Caco-2 (cell line): ENCODE data around the gene TCF3. TPM values are rescaled to one million over a fixed set of nuclear protein-coding genes. Genes with fewer than 3 reads are reported as not detected.

Source experiments
- BruUV-seq: library from RNA; stranded (reverse); fragments of 400-500 nt; replicated peaks from 2 replicates; lab custom pipeline; 2021; lab: Mats Ljungman, UMichigan
- CTCF ChIA-PET: fragments of 300-600 bp; sonication (Branson Sonifier 250); formaldehyde crosslinking; loops from one replicate; lab custom pipeline; 2022; ENCODE audit warnings: antibody characterized with exemption; lab: Charles Lee
- POLR2A ChIA-PET: fragments of 300-600 bp; sonication (Branson Sonifier 250); formaldehyde crosslinking; loops from one replicate; lab custom pipeline; 2022; ENCODE audit warnings: antibody characterized with exemption; lab: Charles Lee
- DNase-seq, 2 experiments: peaks; one replicate each; pipeline versions ENCODE4 v3.0.0 to v3.0.0-alpha.2; 2020 to 2022
- H3K27me3 ChIP-seq: replicated peaks from 2 replicates; pipeline ENCODE4 v1.6.0; 2011; ENCODE audit warnings: low read length; ENCODE audit not compliant: control insufficient read depth, insufficient read depth
- H3K36me3 ChIP-seq: 2 replicates; pipeline ENCODE4 v1.5.1; 2011; ENCODE audit warnings: low read length; ENCODE audit not compliant: control insufficient read depth, insufficient read depth
- H3K4me1 ChIP-seq: fragments of 250-450 bp; sonication (Bioruptor Pico); 2 replicates; pipeline ENCODE4 v1.5.1; 2020; ENCODE audit warnings: mild to moderate bottlenecking
- H3K4me3 ChIP-seq: 2 replicates; pipeline ENCODE4 v1.5.1; 2011; ENCODE audit warnings: low read depth, mild to moderate bottlenecking, control low read depth, low read length
- H3K9me3 ChIP-seq: fragments of 250-450 bp; sonication (Bioruptor Pico); 2 replicates; pipeline ENCODE4 v1.5.1; 2020; ENCODE audit warnings: mild to moderate bottlenecking, moderate library complexity
- H3K27ac Mint-ChIP-seq: one replicate; pipeline ENCODE4 v1.8.0; 2022; ENCODE audit warnings: mixed read lengths; ENCODE audit not compliant: unreplicated experiment
- H3K27me3 Mint-ChIP-seq: one replicate; pipeline ENCODE4 v1.8.0; 2022; ENCODE audit warnings: mixed read lengths; ENCODE audit not compliant: insufficient read depth, unreplicated experiment
- H3K36me3 Mint-ChIP-seq: one replicate; pipeline ENCODE4 v1.8.0; 2022; ENCODE audit warnings: mild to moderate bottlenecking, mixed read lengths; ENCODE audit not compliant: insufficient read depth, unreplicated experiment
- H3K4me1 Mint-ChIP-seq: one replicate; pipeline ENCODE4 v1.8.0; 2022; ENCODE audit warnings: low read depth, mixed read lengths; ENCODE audit not compliant: unreplicated experiment
- H3K4me3 Mint-ChIP-seq: one replicate; pipeline ENCODE4 v1.8.0; 2022; ENCODE audit warnings: mild to moderate bottlenecking, moderate library complexity, mixed read lengths; ENCODE audit not compliant: unreplicated experiment
- H3K9me3 Mint-ChIP-seq: one replicate; pipeline ENCODE4 v1.8.0; 2022; ENCODE audit warnings: mixed read lengths; ENCODE audit not compliant: unreplicated experiment
- CTCF ChIP-seq, 2 experiments: fragments of 200-600 bp in 1 of 2; IDR thresholded peaks; 1 replicate in 1 of 2; 2 replicates in 1 of 2; pipeline versions ENCODE4 v1.5.1 to v1.8.0; 2011 to 2022; ENCODE audit warnings: antibody characterized with exemption in 1 of 2, control low read depth in 1 of 2, inconsistent platforms in 1 of 2, low read depth in 1 of 2, low read length in 1 of 2, mild to moderate bottlenecking in 1 of 2, moderate library complexity in 1 of 2; ENCODE audit not compliant: insufficient read depth in 1 of 2, severe bottlenecking in 1 of 2, unreplicated experiment in 1 of 2
- intact Hi-C: fragments of 100-400 bp; cut with micrococcal nuclease; formaldehyde crosslinking; loops from one replicate; pipeline ENCODE4 v1.10.0; 2022; ENCODE audit not compliant: unreplicated experiment
- total RNA-seq: library from RNA; stranded (reverse); gene quantifications from 2 replicates; pipeline ENCODE4 v1.2.3, GENCODE V29; 2022

The TCF3 gene
- total RNA-seq, 1 experiment from 2014 or later = 147 TPM

GRCh38 chr19:1598777-1599459 lies 53.5 kb downstream of the TCF3 start:
- BruUV-seq = no TSS peak
- POLR2A ChIA-PET = no interaction called here
- CTCF ChIA-PET = no interaction called here
- no peaks in the 10 kb centered on the region for H3K4me1 Mint-ChIP-seq
- H3K4me3 Mint-ChIP-seq = no peak overlapping the region
- H3K27ac Mint-ChIP-seq = no peak overlapping the region
- no peaks in the 10 kb centered on the region for H3K27me3 ChIP-seq
- H3K27me3 Mint-ChIP-seq = no peaks in the 10 kb centered on the region
- H3K4me1 ChIP-seq = peaks cover 6% of the 10 kb centered on the region; the same call in 1 of the 2 replicates
- H3K9me3 Mint-ChIP-seq = no peaks in the 10 kb centered on the region
- intact Hi-C loops = no loop called here
- peaks cover 60% of the 10 kb centered on the region for H3K36me3 Mint-ChIP-seq
- no peak for TF ChIP-seq CTCF (IDR thresholded peaks at IDR 0.05; ENCODE audit: insufficient read depth in 1 of 2, low read depth in 1 of 2, low read length in 1 of 2, severe bottlenecking in 1 of 2, unreplicated experiment in 1 of 2)
- H3K9me3 ChIP-seq = no peaks in the 10 kb centered on the region
- H3K4me3 ChIP-seq = no peak overlapping the region
- DNase-seq = no peak
- no peaks in the 10 kb centered on the region; the same call in 1 of the 2 replicates for H3K36me3 ChIP-seq

- no TSS peak for BruUV-seq
- ChIA-PET CTCF (interaction anchor here (1.0 to 1.2 kb wide), 2 partner anchors 47 to 79 kb away, joined by 4 to 5 read pairs; no protein-coding TSS in a partner anchor), POLR2A (interaction anchor here (0.6 to 1.3 kb wide), 3 partner anchors 12 to 154 kb away, joined by 4 to 16 read pairs (median 4); partner anchors contain the start of genes TCF3 and UQCR11)
- H3K27me3 ChIP-seq = no peaks in the 10 kb centered on the region
- H3K9me3 ChIP-seq = no peaks in the 10 kb centered on the region
- H3K27me3 Mint-ChIP-seq = no peaks in the 10 kb centered on the region
- no peak for TF ChIP-seq CTCF (IDR thresholded peaks at IDR 0.05; ENCODE audit: insufficient read depth in 1 of 2, low read depth in 1 of 2, low read length in 1 of 2, severe bottlenecking in 1 of 2, unreplicated experiment in 1 of 2)
- intact Hi-C loops = loop anchor here (1.0 kb wide), 1 partner anchor 12 kb away; the partner anchor contains the start of gene UQCR11
- H3K36me3 ChIP-seq = no peaks in the 10 kb centered on the region; the same call in 1 of the 2 replicates
- H3K27ac Mint-ChIP-seq = peak overlapping the region; percentile 93
- peaks cover 6% of the 10 kb centered on the region for H3K4me1 Mint-ChIP-seq
- H3K9me3 Mint-ChIP-seq = no peaks in the 10 kb centered on the region
- H3K4me3 ChIP-seq = peak overlapping the region; percentile 71
- peaks cover 55% of the 10 kb centered on the region for H3K36me3 Mint-ChIP-seq
- peaks cover 9% of the 10 kb centered on the region for H3K4me1 ChIP-seq
- peak overlapping the region; percentile 93 for H3K4me3 Mint-ChIP-seq
- DNase-seq = no peak
These were observed 59.0 kb downstream of the TCF3 start for GRCh38 chr19:1593501-1593772.

GRCh38 chr19:1592755-1593500 lies 59.5 kb downstream of the TCF3 start, which contains the start of gene MBD3:
MBD3 (minus strand) TSS chr19:1592865; CDS start chr19:1592631, 234 bp downstream.
- BruUV-seq = no TSS peak
- H3K27me3 Mint-ChIP-seq = no peaks in the 10 kb centered on the region

More at GRCh38 chr19:1592755-1593500, 59.5 kb downstream of the TCF3 start, which contains the start of gene MBD3:
- peaks cover 50% of the 10 kb centered on the region for H3K36me3 Mint-ChIP-seq
- H3K27ac Mint-ChIP-seq = peak within 1 kb of the TSS; percentile 93
- peak within 1 kb of the TSS; percentile 93 for H3K4me3 Mint-ChIP-seq
- Histone ChIP-seq H3K27me3 (no peaks in the 10 kb centered on the region), H3K4me1 (peaks cover 9% of the 10 kb centered on the region), H3K36me3 (no peaks in the 10 kb centered on the region; the same call in 1 of the 2 replicates), H3K9me3 (no peaks in the 10 kb centered on the region), H3K4me3 (peak within 1 kb of the TSS; percentile 98)
- no peaks in the 10 kb centered on the region for H3K9me3 Mint-ChIP-seq
- no peak for TF ChIP-seq CTCF (IDR thresholded peaks at IDR 0.05; ENCODE audit: insufficient read depth in 1 of 2, low read depth in 1 of 2, low read length in 1 of 2, severe bottlenecking in 1 of 2, unreplicated experiment in 1 of 2)
- peak; percentile 90 to 94 for DNase-seq
- H3K4me1 Mint-ChIP-seq = peaks cover 6% of the 10 kb centered on the region
- ChIA-PET POLR2A (interaction anchor here (0.6 to 1.3 kb wide), 4 partner anchors 13 to 333 kb away, joined by 3 to 16 read pairs (median 4); partner anchors contain the start of genes TCF3 and UQCR11), CTCF (interaction anchor here (0.5 to 1.2 kb wide), 4 partner anchors 47 to 138 kb away, joined by 3 to 5 read pairs (median 4); no protein-coding TSS in a partner anchor)
- intact Hi-C loops = loop anchor here (1.0 kb wide), 1 partner anchor 12 kb away; the partner anchor contains the start of gene UQCR11
